HG03520 (cell line): ENCODE measurements around the gene CCDC124.
A peak's percentile ranks its signal among the peaks of the same experiment; 100 is the strongest.
"Not testable (repeated sequence)": the region's sequence is repeated elsewhere in the genome, so short reads cannot be mapped to it uniquely, and the experiment has no call there.

Source experiments
- ATAC-seq: cut with Tn5 transposase; IDR thresholded peaks from one replicate; pipeline ENCODE4 v1.9.1; 2021; ENCODE audit warnings: mild to moderate bottlenecking, moderate library complexity; ENCODE audit not compliant: unreplicated experiment

The CCDC124 gene, protein sequence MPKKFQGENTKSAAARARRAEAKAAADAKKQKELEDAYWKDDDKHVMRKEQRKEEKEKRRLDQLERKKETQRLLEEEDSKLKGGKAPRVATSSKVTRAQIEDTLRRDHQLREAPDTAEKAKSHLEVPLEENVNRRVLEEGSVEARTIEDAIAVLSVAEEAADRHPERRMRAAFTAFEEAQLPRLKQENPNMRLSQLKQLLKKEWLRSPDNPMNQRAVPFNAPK

DNA sequence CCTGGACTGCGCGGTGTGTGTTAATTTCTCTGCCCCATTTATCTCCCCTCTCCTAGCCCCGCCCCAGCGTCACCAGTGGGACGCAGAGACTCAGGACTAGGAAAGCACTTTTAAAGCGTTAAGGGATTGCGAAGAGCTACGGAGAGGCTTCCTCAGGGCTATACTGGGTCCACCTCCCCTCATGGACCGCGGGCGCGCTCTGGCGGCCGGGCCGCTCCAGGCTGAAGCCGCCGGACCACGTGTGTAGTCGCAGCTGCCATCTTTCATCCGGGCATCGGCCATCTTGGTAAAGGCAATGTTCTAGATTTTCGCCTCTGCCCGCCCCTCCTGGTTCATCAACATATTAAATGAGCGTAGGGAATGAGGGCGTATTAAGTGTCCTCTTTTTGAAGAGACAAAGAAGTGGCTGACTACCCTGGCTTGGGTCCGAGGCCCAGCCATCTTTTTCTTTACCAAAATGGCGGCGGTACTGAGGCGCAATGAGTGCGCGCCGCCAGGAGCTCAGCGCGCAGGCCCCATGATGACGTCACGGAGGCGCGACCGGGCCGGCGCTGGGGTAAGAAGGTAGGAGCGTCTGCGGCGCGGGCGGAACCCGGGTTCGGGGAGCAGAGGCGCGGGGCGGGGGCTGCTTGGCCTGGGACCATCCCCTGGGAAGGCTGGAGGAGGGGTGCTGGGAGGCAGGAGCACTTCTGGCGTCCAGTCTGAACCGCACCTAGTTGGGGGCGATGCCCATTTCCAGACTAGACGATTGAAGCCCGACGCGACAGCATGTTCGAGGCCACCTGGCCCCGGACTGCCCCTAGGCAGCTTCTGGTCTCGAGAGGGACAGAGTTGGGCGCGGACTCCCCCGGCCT lies at the start of gene CCDC124:
Gene CCDC124 (plus strand): TSS at position 531 of the 854 bp plus-strand sequence. CDS start 3,406 bp downstream, outside the sequence.
- peak; percentile 83 for ATAC-seq

DNA sequence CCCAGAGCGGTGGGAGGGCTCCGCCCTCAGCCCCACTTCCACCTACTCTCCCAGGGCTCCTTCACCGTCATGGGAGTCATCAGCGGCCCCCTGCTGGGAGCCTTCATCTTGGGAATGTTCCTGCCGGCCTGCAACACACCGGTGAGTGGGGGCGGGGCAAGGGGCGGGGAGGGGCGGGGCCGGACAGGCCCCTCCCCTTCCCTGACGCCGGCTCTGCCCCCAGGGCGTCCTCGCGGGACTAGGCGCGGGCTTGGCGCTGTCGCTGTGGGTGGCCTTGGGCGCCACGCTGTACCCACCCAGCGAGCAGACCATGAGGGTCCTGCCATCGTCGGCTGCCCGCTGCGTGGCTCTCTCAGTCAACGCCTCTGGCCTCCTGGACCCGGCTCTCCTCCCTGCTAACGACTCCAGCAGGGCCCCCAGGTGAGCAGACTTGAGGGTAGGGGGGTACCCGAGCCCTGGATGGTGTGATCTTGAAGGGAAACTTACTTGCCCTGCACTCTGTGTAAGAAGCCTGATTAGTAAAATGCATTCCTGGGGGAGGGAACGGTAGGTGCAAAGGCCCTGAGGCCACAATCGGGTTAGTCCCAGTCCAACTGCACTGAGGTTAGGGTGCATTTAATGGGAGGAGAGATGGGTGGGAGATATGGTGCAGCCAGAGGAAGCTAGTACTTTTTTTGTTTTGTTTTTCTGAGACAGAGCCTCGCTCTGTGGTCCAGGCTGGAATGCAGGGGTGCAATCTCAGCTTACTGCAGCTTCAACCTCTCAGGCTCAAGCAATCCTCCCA lies 49.0 kb upstream of the CCDC124 start:
- no peak for ATAC-seq

DNA sequence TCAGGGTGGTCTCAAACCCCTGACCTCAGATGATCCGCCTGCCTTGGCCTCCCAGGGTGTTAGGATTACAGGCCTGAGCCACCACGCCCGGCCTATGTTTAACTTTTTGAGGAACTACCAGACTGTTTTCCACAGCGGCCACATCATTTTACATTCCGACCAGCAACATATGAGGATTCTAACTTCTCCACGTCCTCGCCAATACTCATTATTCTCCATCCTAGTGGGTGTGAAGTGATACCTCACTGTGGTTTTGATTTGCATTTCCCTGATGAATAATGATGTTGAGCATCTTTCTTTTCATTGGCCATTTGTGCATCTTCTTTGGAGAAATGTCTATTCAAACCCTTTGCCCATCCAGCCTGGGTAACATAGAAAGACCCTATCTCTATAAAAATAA lies 46.3 kb upstream of the CCDC124 start:
- ATAC-seq: no peak

DNA sequence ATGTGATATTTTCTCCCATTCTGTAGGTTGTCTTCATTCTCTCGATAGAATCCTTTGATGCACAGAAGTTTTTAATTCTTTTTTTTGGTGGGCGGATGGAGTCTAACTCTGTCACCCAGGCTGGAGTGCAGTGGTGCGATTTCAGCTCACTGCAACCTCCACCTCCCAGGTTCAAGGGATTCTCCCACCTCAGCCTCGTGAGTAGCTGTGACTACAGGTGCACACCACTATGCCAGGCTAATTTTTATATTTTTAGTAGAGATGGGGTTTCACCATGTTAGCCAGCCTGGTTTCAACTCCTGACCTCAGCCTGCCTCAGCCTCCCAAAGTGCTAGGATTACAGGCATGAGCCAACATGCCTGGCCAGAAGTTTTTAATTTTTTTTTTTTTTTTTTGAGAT lies 45.6 kb upstream of the CCDC124 start:
- not testable (repeated sequence) for ATAC-seq

DNA sequence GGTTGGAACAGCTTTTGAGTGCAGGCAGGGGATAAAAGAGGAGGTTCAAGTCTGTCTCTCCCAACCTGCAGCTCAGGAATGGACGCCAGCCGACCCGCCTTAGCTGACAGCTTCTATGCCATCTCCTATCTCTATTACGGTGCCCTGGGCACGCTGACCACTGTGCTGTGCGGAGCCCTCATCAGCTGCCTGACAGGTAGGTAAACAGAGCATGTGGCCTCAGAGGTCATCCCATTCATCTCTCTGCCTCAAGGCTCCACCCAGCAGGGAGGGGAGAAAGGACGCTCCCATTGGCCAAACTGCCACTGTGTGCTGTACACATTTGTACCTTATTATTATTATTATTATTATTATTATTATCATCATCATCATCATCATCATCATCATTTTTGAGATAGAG lies 44.6 kb upstream of the CCDC124 start:
- no peak for ATAC-seq

DNA sequence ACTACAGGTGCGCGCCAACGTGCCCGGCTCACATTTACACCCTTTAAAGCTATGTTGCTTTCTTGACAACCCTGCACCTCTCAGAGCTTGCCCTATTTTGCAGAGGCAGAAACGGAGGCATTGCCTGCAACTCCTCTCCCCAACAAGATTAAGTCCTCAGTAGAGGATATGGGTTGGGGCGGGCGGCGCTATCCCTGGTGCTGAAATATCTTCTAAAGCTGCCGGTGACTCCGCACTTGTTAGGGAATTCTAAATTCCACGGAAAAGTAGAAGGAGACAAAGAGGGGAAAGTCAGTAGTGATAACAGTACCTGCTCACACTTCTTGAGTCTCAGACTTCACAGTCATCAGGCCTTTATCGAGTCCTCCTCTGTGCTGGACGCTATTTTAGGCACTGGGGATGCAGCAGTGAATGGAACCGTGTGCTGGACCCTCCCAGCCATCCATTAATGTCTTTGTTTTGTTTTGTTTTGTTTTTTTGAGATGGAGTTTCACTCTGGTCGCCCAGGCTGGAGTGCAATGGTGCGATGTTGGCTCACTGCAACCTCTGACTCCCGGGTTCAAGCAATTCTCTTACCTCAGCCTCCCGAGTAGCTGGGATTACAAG lies 43.1 kb upstream of the CCDC124 start:
- ATAC-seq: no peak

DNA sequence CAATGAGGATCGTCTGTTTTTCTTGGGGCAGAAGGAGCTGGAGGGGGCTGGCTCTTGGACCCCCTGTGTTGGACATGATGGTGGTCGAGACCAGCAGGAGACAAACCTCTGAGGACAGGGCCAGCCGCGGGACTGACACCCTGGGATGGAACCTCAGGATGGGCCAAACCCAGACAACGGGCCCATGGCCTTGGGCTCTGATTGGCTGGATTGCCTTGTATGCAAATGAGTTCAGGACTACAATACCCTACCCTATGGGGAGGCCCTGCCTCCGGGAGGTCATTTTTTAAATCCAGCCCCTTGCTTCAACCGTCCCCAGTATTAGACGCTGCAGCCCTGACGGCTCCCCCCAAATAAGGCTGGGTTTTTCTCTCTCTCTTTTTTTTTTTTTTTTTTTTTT lies 39.0 kb upstream of the CCDC124 start:
- ATAC-seq: no peak

DNA sequence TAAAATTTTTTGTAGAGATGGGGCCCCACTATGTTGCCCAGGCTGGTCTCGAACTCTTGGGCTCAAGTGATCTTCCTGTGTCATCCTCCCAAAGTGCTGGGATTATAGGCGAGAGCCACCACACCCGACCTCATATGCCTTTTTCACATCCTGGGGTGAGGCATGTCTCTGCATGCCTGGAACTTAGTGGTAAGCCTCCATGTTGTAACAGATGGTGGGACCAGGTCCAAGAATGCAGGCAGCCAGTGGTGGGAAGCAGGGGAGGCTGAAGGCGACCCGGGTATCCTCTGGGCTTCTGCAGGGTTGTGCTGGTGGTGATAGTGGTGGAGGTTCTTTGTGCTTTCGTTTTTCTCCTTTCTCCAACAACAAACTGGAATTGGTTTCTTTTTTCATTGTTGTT lies 30.1 kb upstream of the CCDC124 start:
- no peak for ATAC-seq

DNA sequence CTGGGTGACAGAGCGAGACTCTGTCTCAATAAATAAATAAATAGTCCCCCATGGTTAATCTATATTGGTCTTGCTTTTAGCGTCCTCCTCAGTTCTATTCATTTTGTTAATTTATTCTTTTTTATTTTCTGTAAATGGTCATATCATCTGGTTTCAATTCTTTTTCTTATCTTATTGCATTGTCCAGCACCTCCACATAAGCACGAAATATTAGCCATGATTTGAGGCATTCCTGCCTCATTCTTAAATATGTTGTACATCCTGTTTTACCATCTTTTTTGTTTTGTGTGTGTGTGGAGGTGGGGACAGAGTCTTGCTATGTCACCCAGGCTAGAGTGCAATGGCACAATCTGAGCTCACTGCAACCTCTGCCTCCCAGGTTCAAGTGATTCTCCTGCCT lies 24.6 kb upstream of the CCDC124 start:
- no peak for ATAC-seq

DNA sequence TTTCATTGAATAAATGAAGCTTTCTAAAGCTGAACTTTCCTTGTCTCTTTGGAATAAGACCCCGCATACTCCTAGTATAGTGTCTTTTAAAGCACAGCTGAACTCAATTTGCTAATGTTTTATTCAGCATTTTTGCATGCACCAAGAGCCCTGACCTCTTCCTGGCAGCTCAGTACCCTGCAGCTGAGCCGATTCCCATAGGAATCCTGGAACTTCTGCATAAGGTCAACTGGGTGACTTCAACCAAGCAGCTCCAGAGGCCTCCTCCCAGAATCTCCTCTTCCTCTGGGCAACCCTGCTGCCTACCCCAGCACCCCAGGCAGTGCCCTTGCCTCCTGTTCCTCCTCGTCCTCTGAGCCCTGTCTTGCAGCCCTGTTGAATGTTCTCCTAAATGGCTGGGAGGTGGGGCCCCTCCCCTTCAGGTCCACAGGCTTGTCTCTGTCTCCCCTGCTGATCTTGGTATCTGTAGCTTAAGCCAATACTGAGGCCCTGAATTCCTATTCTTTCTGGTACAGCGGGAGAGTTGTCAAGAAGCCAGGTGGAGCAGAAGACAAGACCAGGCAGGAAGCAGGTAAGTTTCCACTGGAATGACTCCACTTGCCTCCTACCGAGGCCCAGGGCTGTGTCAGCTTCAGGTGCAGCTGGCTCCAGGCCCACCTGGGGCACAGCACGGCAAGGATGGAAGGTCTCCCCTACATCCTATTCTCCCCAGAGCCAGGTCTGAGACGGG lies 23.6 kb upstream of the CCDC124 start:
- ATAC-seq: no peak

DNA sequence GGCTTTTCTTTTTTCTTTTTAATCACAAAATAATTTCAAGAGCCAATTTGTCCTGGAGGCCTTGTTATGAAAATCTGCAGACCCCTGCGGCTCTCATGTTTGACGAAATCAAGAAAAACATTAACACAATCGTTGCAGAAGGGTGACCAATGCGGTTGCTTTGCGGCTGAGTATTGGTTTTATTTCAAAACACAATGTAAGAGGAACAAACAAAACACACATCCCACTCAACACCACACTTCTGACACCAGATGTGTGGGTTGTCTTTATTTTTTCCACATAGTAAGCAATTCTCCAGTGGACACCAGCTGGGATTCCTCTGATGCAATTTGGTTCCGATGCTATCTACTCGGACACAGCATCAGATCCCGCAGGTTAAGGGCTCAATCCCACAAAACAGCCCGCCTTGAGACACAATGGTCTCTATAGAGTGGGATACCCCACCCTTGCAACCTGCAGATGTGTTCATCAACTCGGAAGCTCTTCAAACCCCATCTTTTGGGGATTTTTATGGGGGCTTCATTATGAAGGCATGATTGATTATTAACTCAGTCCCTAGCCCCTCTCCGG lies 21.9 kb upstream of the CCDC124 start:
- no peak for ATAC-seq

DNA sequence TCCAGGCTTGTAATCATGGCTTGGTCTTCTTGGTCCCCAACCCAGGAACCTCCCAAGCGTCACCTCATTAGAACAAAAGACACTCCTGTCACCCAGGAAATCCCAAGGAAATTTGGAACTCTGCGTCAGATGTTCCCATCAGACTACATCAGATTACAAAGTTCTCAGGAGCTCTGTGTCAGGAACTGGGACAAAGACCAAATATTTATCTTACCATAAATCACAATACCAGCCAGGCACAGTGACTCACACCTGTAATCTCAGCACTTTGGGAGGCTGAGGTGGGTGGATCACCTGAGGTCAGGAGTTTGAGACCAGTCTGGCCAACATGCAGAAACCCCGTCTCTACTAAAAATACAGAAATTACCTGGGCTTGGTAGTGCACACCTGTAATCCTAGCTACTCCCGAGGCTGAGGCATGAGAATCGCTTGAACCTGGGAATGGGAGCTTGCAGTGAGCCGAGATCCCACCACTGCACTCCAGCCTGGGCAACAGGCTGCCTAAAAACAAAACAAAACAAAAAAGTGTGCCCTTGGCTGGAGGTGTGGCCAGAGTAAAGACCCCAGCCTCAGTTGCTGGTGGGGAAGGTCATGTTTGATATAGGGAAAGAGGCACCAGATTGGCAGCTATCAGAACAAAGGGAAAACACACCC lies 16.7 kb upstream of the CCDC124 start:
- ATAC-seq: no peak

DNA sequence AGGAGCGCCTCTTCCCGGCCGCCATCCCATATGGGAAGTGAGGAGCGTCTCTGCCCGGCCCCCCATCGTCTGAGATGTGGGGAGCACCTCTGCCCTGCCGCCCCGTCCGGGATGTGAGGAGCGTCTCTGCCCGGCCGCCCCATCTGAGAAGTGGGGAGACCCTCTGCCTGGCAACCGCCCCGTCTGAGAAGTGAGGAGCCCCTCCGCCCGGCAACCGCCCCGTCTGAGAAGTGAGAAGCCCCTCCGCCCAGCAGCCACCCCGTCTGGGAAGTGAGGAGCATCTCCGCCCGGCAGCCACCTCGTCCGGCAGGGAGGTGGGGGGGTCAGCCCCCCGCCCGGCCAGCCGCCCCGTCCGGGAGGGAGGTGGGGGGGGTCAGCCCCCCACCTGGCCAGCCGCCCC lies 14.7 kb upstream of the CCDC124 start:
- not testable (repeated sequence) for ATAC-seq

DNA sequence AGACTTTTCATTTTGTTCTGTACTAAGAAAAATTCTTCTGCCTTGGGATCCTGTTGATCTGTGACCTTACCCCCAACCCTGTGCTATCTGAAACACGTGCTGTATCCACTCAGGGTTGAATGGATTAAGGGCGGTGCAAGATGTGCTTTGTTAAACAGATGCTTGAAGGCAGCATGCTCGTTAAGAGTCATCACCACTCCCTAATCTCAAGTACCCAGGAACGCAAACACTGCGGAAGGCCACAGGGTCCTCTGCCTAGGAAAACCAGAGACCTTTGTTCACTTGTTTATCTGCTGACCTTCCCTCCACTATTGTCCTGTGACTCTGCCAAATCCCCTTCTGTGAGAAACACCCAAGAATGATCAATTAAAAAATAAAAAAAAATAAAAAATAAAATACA lies 13.7 kb upstream of the CCDC124 start:
- not testable (repeated sequence) for ATAC-seq

DNA sequence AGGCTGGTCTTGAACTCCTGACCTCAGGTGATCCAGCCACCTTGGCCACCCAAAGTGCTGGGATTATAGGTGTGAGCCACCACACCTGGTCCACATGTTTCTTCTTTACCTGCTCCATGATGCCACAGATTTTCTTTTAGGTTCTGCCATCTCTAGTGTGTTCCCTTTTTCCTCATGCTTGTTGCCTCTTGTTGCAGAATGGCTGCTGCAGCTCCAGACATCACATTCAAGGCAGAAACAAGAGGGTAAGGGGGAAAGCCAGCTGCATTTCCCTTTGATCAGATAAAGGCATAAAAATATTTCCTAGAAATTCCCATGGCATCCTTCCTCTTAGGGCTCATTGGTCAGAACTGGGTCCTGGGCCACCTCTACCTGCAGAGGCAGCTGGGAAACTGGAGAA lies 12.3 kb upstream of the CCDC124 start:
- no peak for ATAC-seq

DNA sequence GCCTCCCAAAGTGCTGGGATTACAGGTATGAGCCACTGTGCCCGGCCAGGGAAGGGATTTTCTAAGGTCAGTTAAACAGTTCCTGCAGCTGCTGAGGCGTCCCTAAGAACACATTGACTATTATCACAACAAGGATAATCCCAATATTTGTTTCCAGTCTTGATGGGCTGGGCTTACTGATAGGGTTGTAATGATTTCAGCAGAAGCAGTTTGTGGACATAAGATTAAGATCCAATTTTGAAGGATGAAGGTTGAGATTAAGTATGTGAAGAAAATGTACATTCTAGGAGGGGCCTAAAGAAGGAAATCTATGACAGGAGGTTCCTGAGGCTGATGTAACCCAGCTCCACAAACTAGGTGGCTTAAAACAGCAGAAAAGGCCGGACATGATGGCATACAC lies 10.7 kb upstream of the CCDC124 start:
- ATAC-seq: no peak

DNA sequence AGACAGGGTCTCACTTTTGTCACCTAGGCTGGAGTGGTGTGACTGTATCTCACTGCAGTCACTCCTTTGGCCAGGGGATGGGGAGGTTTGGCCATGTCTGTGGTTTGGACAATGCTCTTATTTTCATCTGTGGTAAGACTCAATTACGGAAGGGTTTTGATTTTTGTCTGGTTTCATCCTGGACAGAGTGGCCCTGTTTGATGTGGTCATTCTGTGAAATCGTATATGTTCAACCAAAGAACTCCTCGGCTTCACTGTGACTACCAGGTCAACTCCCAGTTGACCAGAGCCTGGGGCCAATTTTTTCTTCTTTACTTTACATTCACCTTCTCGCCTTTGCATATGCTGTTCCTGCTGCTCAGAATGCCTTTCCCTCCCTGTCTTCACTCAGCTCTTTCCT lies 6.8 kb upstream of the CCDC124 start:
- ATAC-seq: no peak

DNA sequence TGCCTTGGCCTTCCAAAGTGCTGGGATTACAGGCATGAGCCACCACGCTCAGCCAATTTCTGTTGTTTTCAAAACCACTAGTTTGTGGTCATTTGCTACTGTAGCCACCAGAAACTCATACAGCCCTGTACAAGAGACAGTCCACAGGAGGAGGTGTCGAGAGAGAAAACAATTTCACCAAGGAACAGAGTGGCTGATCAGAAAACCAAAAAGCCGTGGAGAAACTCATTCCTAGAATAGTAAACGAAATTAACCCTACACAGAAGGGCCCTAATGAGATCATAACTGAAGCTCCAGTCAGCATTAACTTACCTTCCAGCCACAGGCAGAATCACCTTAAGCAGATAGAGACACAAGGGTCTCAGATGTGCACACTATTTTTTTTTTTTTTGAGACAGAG lies 3.8 kb upstream of the CCDC124 start:
- no peak for ATAC-seq

DNA sequence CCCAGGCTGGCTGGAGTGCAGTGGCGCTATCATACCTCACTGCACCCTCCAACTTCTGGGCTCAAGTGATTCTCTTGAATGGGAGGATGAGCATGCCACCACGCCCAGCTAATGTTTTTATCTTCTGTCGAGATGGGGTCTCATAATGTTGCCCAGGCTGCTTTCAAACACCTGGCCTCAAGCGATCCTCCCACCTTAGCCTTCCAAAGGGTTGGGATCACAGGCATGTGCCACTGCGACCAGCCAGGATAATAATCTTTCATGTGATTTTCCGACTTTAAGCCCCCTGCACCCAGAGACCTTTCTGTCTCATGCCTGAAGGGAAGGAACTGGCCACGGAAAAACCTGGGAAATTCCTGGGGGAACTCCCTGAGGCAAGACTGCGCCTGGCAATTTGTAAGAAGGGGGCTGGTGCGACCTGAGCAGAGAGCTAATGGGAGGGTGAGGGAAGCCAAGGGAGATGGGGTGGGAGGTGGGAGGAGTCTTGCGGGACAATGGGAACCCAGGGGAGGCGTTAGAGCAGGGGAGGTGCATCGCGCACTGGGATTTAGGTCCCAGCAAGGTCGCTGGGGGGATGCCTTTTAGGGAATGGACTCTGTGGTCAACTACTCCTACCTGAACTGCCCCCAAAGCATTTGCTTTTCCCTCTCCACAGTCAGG lies 1.2 kb upstream of the CCDC124 start:
- no peak for ATAC-seq
